IMR-90 (cell line): Measurements from ENCODE around the gene ASB1. TPM values are rescaled to one million over a fixed set of nuclear protein-coding genes. Genes with fewer than 3 reads are reported as not detected.
A peak's percentile ranks its signal among the peaks of the same experiment; 100 is the strongest.

Experiments
- ATAC-seq: fragments of 200-7000 bp; cut with Tn5 transposase; 2 replicates; pipeline ENCODE4 v1.9.1; 2020; ENCODE audit warnings: low read depth, mild to moderate bottlenecking, moderate library complexity
- BruUV-seq: library from RNA; stranded (reverse); fragments of 400-500 nt; replicated peaks from 2 replicates; lab custom pipeline; 2021; lab: Mats Ljungman, UMichigan
- CTCF ChIA-PET: fragments of 300-600 bp; formaldehyde crosslinking; extraction: SDS; loops from one replicate; lab custom pipeline; 2021; ENCODE audit warnings: antibody characterized with exemption; lab: Yijun Ruan, JAX
- POLR2A ChIA-PET: fragments of 300-600 bp; sonication (Branson Sonifier 250); formaldehyde crosslinking; loops from one replicate; lab custom pipeline; 2022; ENCODE audit warnings: antibody characterized with exemption; ENCODE audit not compliant: unreplicated experiment; lab: Charles Lee
- DNase-seq: peaks from one replicate; pipeline ENCODE4 v3.0.0; 2013
- H2AFZ ChIP-seq: replicated peaks from 2 replicates; pipeline ENCODE3; 2013; ENCODE audit warnings: low read length, mild to moderate bottlenecking; ENCODE audit not compliant: poor library complexity
- H2AK5ac ChIP-seq: 2 replicates; pipeline ENCODE4 v1.6.1; 2013; ENCODE audit warnings: low read depth, low read length, inconsistent platforms
- H2AK9ac ChIP-seq: replicated peaks from 2 replicates; pipeline ENCODE3; 2013; ENCODE audit warnings: mild to moderate bottlenecking, low read depth, low read length, moderate library complexity; ENCODE audit not compliant: poor library complexity
- H2BK120ac ChIP-seq: 2 replicates; pipeline ENCODE4 v1.6.1; 2013; ENCODE audit warnings: low read depth, low read length, inconsistent platforms
- H2BK15ac ChIP-seq: 3 replicates; pipeline ENCODE4 v1.6.1; 2013; ENCODE audit warnings: low read depth, low read length, inconsistent platforms
- H2BK20ac ChIP-seq: 2 replicates; pipeline ENCODE4 v1.6.1; 2013; ENCODE audit warnings: low read depth, mild to moderate bottlenecking, inconsistent platforms, low read length, moderate library complexity
- H2BK5ac ChIP-seq: 2 replicates; pipeline ENCODE4 v1.6.1; 2013; ENCODE audit warnings: mild to moderate bottlenecking, low read depth, low read length, inconsistent platforms; ENCODE audit not compliant: poor library complexity, severe bottlenecking
- H3K14ac ChIP-seq: replicated peaks from 2 replicates; pipeline ENCODE4 v1.6.1; 2013; ENCODE audit warnings: low read depth, low read length, inconsistent platforms
- H3K18ac ChIP-seq: 2 replicates; pipeline ENCODE4 v1.6.1; 2013; ENCODE audit warnings: low read depth, low read length, control low read depth
- H3K23ac ChIP-seq: 2 replicates; pipeline ENCODE4 v1.6.1; 2013; ENCODE audit warnings: low read depth, low read length, inconsistent platforms
- H3K27ac ChIP-seq: 2 replicates; pipeline ENCODE4 v1.5.1; 2013; ENCODE audit warnings: mild to moderate bottlenecking, control low read depth, low read length; ENCODE audit not compliant: insufficient read depth
- H3K27me3 ChIP-seq: 2 replicates; pipeline ENCODE4 v1.6.1; 2013; ENCODE audit warnings: low read length; ENCODE audit not compliant: control insufficient read depth, insufficient read depth
- H3K36me3 ChIP-seq: 2 replicates; pipeline ENCODE4 v1.6.1; 2013; ENCODE audit warnings: low read length, mixed read lengths; ENCODE audit not compliant: control insufficient read depth, insufficient read depth
- H3K4ac ChIP-seq: 2 replicates; pipeline ENCODE4 v1.6.1; 2013; ENCODE audit warnings: low read depth, low read length, inconsistent platforms
- H3K4me1 ChIP-seq: 2 replicates; pipeline ENCODE4 v1.6.1; 2013; ENCODE audit warnings: low read length, mixed read lengths; ENCODE audit not compliant: control insufficient read depth, insufficient read depth
- H3K4me2 ChIP-seq: 2 replicates; pipeline ENCODE4 v1.6.1; 2013; ENCODE audit warnings: low read depth, mild to moderate bottlenecking, control low read depth, low read length, moderate library complexity
- H3K4me3 ChIP-seq: 2 replicates; pipeline ENCODE4 v1.5.1; 2013; ENCODE audit warnings: low read depth, mild to moderate bottlenecking, control low read depth, low read length, moderate library complexity; ENCODE audit not compliant: insufficient read depth
- H3K56ac ChIP-seq: 2 replicates; pipeline ENCODE4 v1.6.1; 2013; ENCODE audit warnings: low read length, inconsistent platforms; ENCODE audit not compliant: insufficient read depth; ENCODE audit errors: extremely low read depth
- H3K79me1 ChIP-seq, 2 experiments: 2 replicates each; pipeline ENCODE4 v1.6.1; 2013; ENCODE audit warnings: low read length in 2 of 2, inconsistent platforms in 1 of 2, low read depth in 1 of 2
- H3K9ac ChIP-seq: 2 replicates; pipeline ENCODE4 v1.6.1; 2013; ENCODE audit warnings: low read depth, low read length, control low read depth
- H3K9me1 ChIP-seq: 2 replicates; pipeline ENCODE4 v1.6.1; 2013; ENCODE audit warnings: low read length, inconsistent platforms; ENCODE audit not compliant: insufficient read depth
- H3K9me3 ChIP-seq: 2 replicates; pipeline ENCODE4 v1.6.1; 2013; ENCODE audit warnings: low read length; ENCODE audit not compliant: control insufficient read depth, insufficient read depth
- H4K20me1 ChIP-seq: 2 replicates; pipeline ENCODE4 v1.6.1; 2013; ENCODE audit warnings: low read length, inconsistent platforms; ENCODE audit not compliant: insufficient read depth
- H4K5ac ChIP-seq: 2 replicates; pipeline ENCODE4 v1.6.1; 2013; ENCODE audit warnings: mild to moderate bottlenecking, low read depth, low read length, control low read depth
- H4K8ac ChIP-seq, 2 experiments: 2 replicates each; pipeline ENCODE4 v1.6.1; 2013; ENCODE audit warnings: low read depth in 2 of 2, low read length in 2 of 2, control low read depth in 1 of 2, inconsistent platforms in 1 of 2
- H4K91ac ChIP-seq: 2 replicates; pipeline ENCODE4 v1.6.1; 2013; ENCODE audit warnings: low read depth, low read length, inconsistent platforms; ENCODE audit not compliant: insufficient read depth
- BHLHE40 ChIP-seq: fragments of 150-350 bp; IDR thresholded peaks from 2 replicates; pipeline ENCODE4 v1.6.1; 2016; ENCODE audit warnings: mild to moderate bottlenecking, low read depth, low read length
- CEBPB ChIP-seq: IDR thresholded peaks from 2 replicates; pipeline ENCODE4 v1.6.1; 2012; ENCODE audit warnings: low read depth, low read length, improper control_type of control experiment
- CHD1 ChIP-seq: IDR thresholded peaks from 2 replicates; pipeline ENCODE4 v1.6.1; 2012; ENCODE audit warnings: low read depth, low read length, improper control_type of control experiment
- CTCF ChIP-seq: conservative IDR thresholded peaks from 2 replicates; pipeline ENCODE4 v1.5.1; 2012; ENCODE audit warnings: mild to moderate bottlenecking, low read depth, low read length, improper control_type of control experiment
- ELK1 ChIP-seq: fragments of 150-350 bp; IDR thresholded peaks from 2 replicates; pipeline ENCODE4 v1.6.1; 2016; ENCODE audit warnings: low read depth, mild to moderate bottlenecking, low read length, moderate library complexity, borderline replicate concordance
- FOS ChIP-seq: fragments of 150-350 bp; IDR thresholded peaks from 2 replicates; pipeline ENCODE4 v1.6.1; 2016; ENCODE audit warnings: low read depth, low read length
- MAFK ChIP-seq: IDR thresholded peaks from 2 replicates; pipeline ENCODE4 v1.6.1; 2012; ENCODE audit warnings: low read depth, low read length, improper control_type of control experiment
- MAZ ChIP-seq: IDR thresholded peaks from 2 replicates; pipeline ENCODE4 v1.6.1; 2012; ENCODE audit warnings: low read depth, mild to moderate bottlenecking, low read length, improper control_type of control experiment, moderate library complexity, borderline replicate concordance
- MXI1 ChIP-seq: IDR thresholded peaks from 2 replicates; pipeline ENCODE4 v1.6.1; 2012; ENCODE audit warnings: low read depth, mild to moderate bottlenecking, low read length, moderate library complexity, borderline replicate concordance
- NFE2L2 ChIP-seq: fragments of 150-350 bp; IDR thresholded peaks from 2 replicates; pipeline ENCODE4 v1.6.1; 2016; ENCODE audit warnings: low read depth, mild to moderate bottlenecking, low read length
- POLR2A ChIP-seq: IDR thresholded peaks from 2 replicates; pipeline ENCODE4 v1.6.1; 2012; ENCODE audit warnings: mild to moderate bottlenecking, low read depth, low read length
- RAD21 ChIP-seq: IDR thresholded peaks from 2 replicates; pipeline ENCODE4 v1.6.1; 2012; ENCODE audit warnings: low read length, improper control_type of control experiment
- RCOR1 ChIP-seq: IDR thresholded peaks from 2 replicates; pipeline ENCODE4 v1.6.1; 2012; ENCODE audit warnings: mild to moderate bottlenecking, low read length, improper control_type of control experiment; ENCODE audit not compliant: insufficient replicate concordance
- SMC3 ChIP-seq: fragments of 150-350 bp; IDR thresholded peaks from 2 replicates; pipeline ENCODE4 v1.6.1; 2016; ENCODE audit warnings: low read depth, mild to moderate bottlenecking, antibody characterized with exemption, low read length, moderate library complexity
- USF2 ChIP-seq: fragments of 150-350 bp; IDR thresholded peaks from 2 replicates; pipeline ENCODE4 v1.6.1; 2017; ENCODE audit warnings: mild to moderate bottlenecking, antibody characterized with exemption, low read length, low read depth
- WGBS, 2 experiments: methylation state at CpG; one replicate each; pipeline versions ENCODE4 v1.1.5 to v1.1.7; 2013; ENCODE audit warnings: missing lambda C conversion rate in 2 of 2; ENCODE audit not compliant: insufficient read length in 1 of 2; ENCODE audit errors: extremely low coverage in 2 of 2; 5-methylcytosine and 5-hydroxymethylcytosine counted together
- dilution Hi-C: fragments of 300-500 bp; cut with HindIII; formaldehyde crosslinking; loops from one replicate; pipeline ENCODE4 v1.14.3; 2018; ENCODE audit warnings: low sequenced_read_pairs; ENCODE audit not compliant: unreplicated experiment
- in situ Hi-C: fragments of 300-500 bp; cut with MboI; formaldehyde crosslinking; loops from 3 replicates; pipeline ENCODE4 v1.14.3; 2019; ENCODE audit warnings: low sequenced_read_pairs, inconsistent platforms, mixed read lengths
- intact Hi-C: fragments of 100-400 bp; cut with micrococcal nuclease; formaldehyde crosslinking; loops from 2 replicates; pipeline ENCODE4 v1.10.0; 2022
- polyA plus RNA-seq, 3 experiments: library from polyadenylated mRNA; depleted of rRNA; stranded (reverse); fragments of >200 nt; gene quantifications; 2 replicates each; pipeline ENCODE4 v1.2.3, GENCODE V29; 2012; ENCODE audit warnings: low replicate concordance in 1 of 3
- total RNA-seq: library from RNA; depleted of rRNA; stranded (reverse); fragments of >200 nt; gene quantifications from 2 replicates; pipeline ENCODE4 v1.2.3, GENCODE V29; 2012

Gene ASB1
- total and polyA plus RNA-seq, 2 of the 4 experiments (the other 2 are of a cell fraction), result 23.5 to 37.3 TPM

GRCh38 chr2:238425505-238425978 lies 1.2 kb upstream of the ASB1 start:
- H2AK5ac ChIP-seq, result peak overlapping the region; percentile 95
- peak overlapping the region; percentile 97 for H2BK5ac ChIP-seq
- H4K8ac ChIP-seq, result peak overlapping the region; percentile 65 to 73; a peak in 3 of 4 replicates
- peaks cover 15% of the 10 kb centered on the region for H3K4me1 ChIP-seq
- H3K36me3 ChIP-seq, result peaks cover 1% of the 10 kb centered on the region
- no peaks in the 10 kb centered on the region for H4K20me1 ChIP-seq
- 0 out of 2 replicates have a peak, but pooled peaks cover under 1% of the 10 kb centered on the region for H3K9me3 ChIP-seq
- H2AK9ac ChIP-seq, result peak overlapping the region; percentile 73
- peak overlapping the region; percentile 77 for H3K4ac ChIP-seq
- BruUV-seq, result no TSS peak
- H3K9me1 ChIP-seq, result peaks cover 14% of the 10 kb centered on the region
- no peak overlapping the region for H3K18ac ChIP-seq
- H3K27me3 ChIP-seq, result no peaks in the 10 kb centered on the region
- H3K27ac ChIP-seq, result no peak overlapping the region; the same call in 1 of the 2 replicates
- peaks cover 8 to 25% of the 10 kb centered on the region in 2 experiments; a peak in 3 of 4 replicates for H3K79me1 ChIP-seq
- H3K4me3 ChIP-seq, result no peak overlapping the region
- ChIA-PET POLR2A (no interaction called here), CTCF (no interaction called here)
- no peak overlapping the region; the same call in 1 of the 2 replicates for H3K23ac ChIP-seq
- DNase-seq (no peak), ATAC-seq (no peak)
- 80% methylated on average over 5 of the region's 16 CpGs; no CpG with 5 or more reads in 1 of the 2 experiments for WGBS, 2 experiments
- no peak overlapping the region for H3K56ac ChIP-seq
- in situ Hi-C loops (no loop called here), dilution Hi-C loops (no loop called here), intact Hi-C loops (no loop called here)
- H4K91ac ChIP-seq, result peak overlapping the region; percentile 13; the same call in 1 of the 2 replicates
- 0 out of 2 replicates have a peak overlapping the region, but pooled peaks have one; percentile 52 for H2BK20ac ChIP-seq
- H3K4me2 ChIP-seq, result no peak overlapping the region; the same call in 1 of the 2 replicates
- H2BK120ac ChIP-seq, result peak overlapping the region; percentile 63
- peak overlapping the region; percentile 72; the same call in 2 of the 3 replicates for H2BK15ac ChIP-seq
- TF ChIP-seq POLR2A, result no peak
- TF ChIP-seq NFE2L2, result no peak
- no peak for TF ChIP-seq CHD1
- no peak for TF ChIP-seq CTCF
- no peak for TF ChIP-seq ELK1
- TF ChIP-seq CEBPB, result no peak
- TF ChIP-seq MXI1, result no peak
- TF ChIP-seq RAD21, result no peak
- no peak for TF ChIP-seq MAZ
- TF ChIP-seq SMC3, result no peak
- TF ChIP-seq USF2, result no peak
- TF ChIP-seq RCOR1, result no peak
- TF ChIP-seq MAFK, result no peak
- no peak for TF ChIP-seq FOS
- no peak for TF ChIP-seq BHLHE40
- H4K5ac ChIP-seq, result no peak overlapping the region; the same call in 1 of the 2 replicates
- H3K9ac ChIP-seq, result no peak overlapping the region
- peak overlapping the region; percentile 94 for H2AFZ ChIP-seq
- H3K14ac ChIP-seq, result peak overlapping the region; percentile 22; the same call in 1 of the 2 replicates
